Smooth muscle cell (in vitro differentiated cells): Measurements from ENCODE around the gene MCCC2. TPM values are rescaled to one million over a fixed set of nuclear protein-coding genes. Genes with fewer than 3 reads are reported as not detected.
"Not testable (repeated sequence)": the region's sequence is repeated elsewhere in the genome, so short reads cannot be mapped to it uniquely, and the experiment has no call there.

Source experiments
- DNase-seq: peaks from one replicate; lab custom pipeline; 2025; ENCODE audit not compliant: unreplicated experiment; lab: John Stamatoyannopoulos, UW
- H2AFZ ChIP-seq: fragments of 200-600 bp; sonication (generic); 2 replicates; pipeline ENCODE4 v1.6.0; 2016; ENCODE audit warnings: antibody characterized with exemption, low read depth, mild to moderate bottlenecking
- H3F3A ChIP-seq: fragments of 200-600 bp; sonication (generic); 2 replicates; pipeline ENCODE4 v1.6.0; 2017; ENCODE audit warnings: antibody characterized with exemption, low read depth
- H3K27ac ChIP-seq: fragments of 200-600 bp; sonication (generic); 2 replicates; pipeline ENCODE4 v1.5.1; 2016; ENCODE audit warnings: low read depth, mild to moderate bottlenecking
- H3K27me3 ChIP-seq: fragments of 200-600 bp; sonication (generic); 2 replicates; pipeline ENCODE4 v1.6.1; 2016; ENCODE audit warnings: low read depth, mild to moderate bottlenecking
- H3K36me3 ChIP-seq: fragments of 200-600 bp; sonication (generic); 2 replicates; pipeline ENCODE4 v1.5.1; 2016; ENCODE audit warnings: low read depth
- H3K4me1 ChIP-seq: fragments of 200-600 bp; sonication (generic); 2 replicates; pipeline ENCODE4 v1.5.1; 2016; ENCODE audit warnings: low read depth
- H3K4me2 ChIP-seq: fragments of 200-600 bp; sonication (generic); 2 replicates; pipeline ENCODE4 v1.6.0; 2016; ENCODE audit warnings: mild to moderate bottlenecking
- H3K4me3 ChIP-seq: fragments of 200-600 bp; sonication (generic); 2 replicates; pipeline ENCODE4 v1.5.1; 2016; ENCODE audit warnings: mild to moderate bottlenecking
- H3K79me2 ChIP-seq: fragments of 200-600 bp; sonication (generic); 2 replicates; pipeline ENCODE4 v1.6.0; 2016; ENCODE audit warnings: low read depth, mild to moderate bottlenecking
- H3K9ac ChIP-seq: fragments of 200-600 bp; sonication (generic); 2 replicates; pipeline ENCODE4 v1.6.0; 2016; ENCODE audit warnings: low read depth
- H3K9me3 ChIP-seq: fragments of 200-600 bp; sonication (generic); replicated peaks from 2 replicates; pipeline ENCODE4 v1.5.1; 2016; ENCODE audit warnings: low read depth
- H4K20me1 ChIP-seq: fragments of 200-600 bp; sonication (generic); 2 replicates; pipeline ENCODE4 v1.6.0; 2016; ENCODE audit warnings: low read depth
- WGBS: methylation state at CpG from one replicate; pipeline ENCODE4 v1.1.7; 2016; ENCODE audit warnings: low lambda C conversion rate; 5-methylcytosine and 5-hydroxymethylcytosine counted together
- polyA plus RNA-seq: library from polyadenylated mRNA; unstranded; fragments of >200 nt; fragmentation: Nextera tagmentation; extraction: Ambion mirVana; gene quantifications from 2 replicates; pipeline ENCODE4 v1.2.1, GENCODE V29; 2016
- total RNA-seq: library from RNA; depleted of rRNA; stranded (reverse); fragments of >200 nt; gene quantifications from 2 replicates; pipeline ENCODE4 v1.2.3, GENCODE V29; 2014
- TF ChIP-seq, protein P1 (sequence below): fragments of 200-600 bp; sonication (generic); IDR thresholded peaks from 2 replicates; pipeline ENCODE4 v1.5.1; 2017; ENCODE audit warnings: borderline replicate concordance, mild to moderate bottlenecking, antibody characterized with exemption; ENCODE audit not compliant: insufficient read depth, poor library complexity, severe bottlenecking

MCCC2 gene
- total and polyA plus RNA-seq, 2 experiments from 2014 or later: 5.5 to 9.7 TPM

DNA sequence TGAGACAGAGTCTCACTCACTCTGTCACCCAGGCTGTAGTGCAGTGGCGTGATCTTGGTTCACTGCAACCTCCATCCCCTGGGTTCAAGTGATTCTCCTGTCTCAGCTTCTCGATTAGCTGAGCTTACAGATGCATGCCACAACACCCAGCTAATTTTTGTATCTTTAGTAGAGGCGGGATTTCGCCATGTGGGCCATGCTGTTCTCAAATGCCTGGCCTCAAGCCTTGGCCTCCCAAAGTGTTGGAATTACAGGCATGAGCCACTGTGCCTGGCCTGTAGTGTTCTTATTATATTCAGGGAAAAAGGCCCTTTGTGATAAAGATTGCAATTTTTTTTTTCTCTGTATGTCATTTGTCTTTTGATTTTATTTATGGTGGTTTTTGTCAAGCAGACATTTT lies 24.0 kb upstream of the MCCC2 start:
- no peak overlapping the region for H3K4me3 ChIP-seq
- DNase-seq: no peak
- H4K20me1 ChIP-seq: no peaks in the 10 kb centered on the region
- peaks cover 18% of the 10 kb centered on the region for H3K36me3 ChIP-seq
- no peaks in the 10 kb centered on the region for H3K9me3 ChIP-seq
- no peaks in the 10 kb centered on the region for H3F3A ChIP-seq
- H3K4me1 ChIP-seq: no peaks in the 10 kb centered on the region
- no peak overlapping the region for H3K27ac ChIP-seq
- 95% methylated on average over 4 of the region's 4 CpGs for WGBS
- TF ChIP-seq, protein P1, sequence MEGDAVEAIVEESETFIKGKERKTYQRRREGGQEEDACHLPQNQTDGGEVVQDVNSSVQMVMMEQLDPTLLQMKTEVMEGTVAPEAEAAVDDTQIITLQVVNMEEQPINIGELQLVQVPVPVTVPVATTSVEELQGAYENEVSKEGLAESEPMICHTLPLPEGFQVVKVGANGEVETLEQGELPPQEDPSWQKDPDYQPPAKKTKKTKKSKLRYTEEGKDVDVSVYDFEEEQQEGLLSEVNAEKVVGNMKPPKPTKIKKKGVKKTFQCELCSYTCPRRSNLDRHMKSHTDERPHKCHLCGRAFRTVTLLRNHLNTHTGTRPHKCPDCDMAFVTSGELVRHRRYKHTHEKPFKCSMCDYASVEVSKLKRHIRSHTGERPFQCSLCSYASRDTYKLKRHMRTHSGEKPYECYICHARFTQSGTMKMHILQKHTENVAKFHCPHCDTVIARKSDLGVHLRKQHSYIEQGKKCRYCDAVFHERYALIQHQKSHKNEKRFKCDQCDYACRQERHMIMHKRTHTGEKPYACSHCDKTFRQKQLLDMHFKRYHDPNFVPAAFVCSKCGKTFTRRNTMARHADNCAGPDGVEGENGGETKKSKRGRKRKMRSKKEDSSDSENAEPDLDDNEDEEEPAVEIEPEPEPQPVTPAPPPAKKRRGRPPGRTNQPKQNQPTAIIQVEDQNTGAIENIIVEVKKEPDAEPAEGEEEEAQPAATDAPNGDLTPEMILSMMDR: no peak
- H2AFZ ChIP-seq: no peak overlapping the region
- no peaks in the 10 kb centered on the region for H3K27me3 ChIP-seq
- no peak overlapping the region for H3K4me2 ChIP-seq
- no peaks in the 10 kb centered on the region for H3K79me2 ChIP-seq
- no peak overlapping the region for H3K9ac ChIP-seq

DNA sequence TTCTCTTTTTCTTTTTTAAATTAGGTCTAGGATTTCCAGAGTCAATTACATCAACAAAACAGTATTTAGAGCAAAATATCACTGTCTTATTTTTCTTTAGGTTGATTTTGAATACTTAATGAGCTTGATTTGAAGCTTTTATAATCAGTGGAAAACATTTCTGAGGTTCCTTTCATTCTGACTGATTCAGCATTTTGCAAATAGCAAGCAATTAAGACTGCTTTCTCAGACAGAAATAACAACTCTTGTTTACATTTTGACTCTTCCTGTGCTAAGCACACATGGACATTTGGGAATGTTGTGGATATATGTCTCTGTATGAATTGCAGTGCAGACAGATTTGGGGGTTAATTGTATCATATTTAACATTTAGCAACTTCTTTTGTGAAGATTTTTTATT lies 22.2 kb upstream of the MCCC2 start:
- TF ChIP-seq, protein P1: no peak
- H3F3A ChIP-seq: no peaks in the 10 kb centered on the region
- H3K4me1 ChIP-seq: no peaks in the 10 kb centered on the region
- H3K9me3 ChIP-seq: no peaks in the 10 kb centered on the region
- H3K27me3 ChIP-seq: no peaks in the 10 kb centered on the region
- no peaks in the 10 kb centered on the region for H3K79me2 ChIP-seq
- H3K9ac ChIP-seq: no peak overlapping the region
- no peak overlapping the region for H3K27ac ChIP-seq
- no peaks in the 10 kb centered on the region for H4K20me1 ChIP-seq
- H3K4me2 ChIP-seq: no peak overlapping the region
- no peak overlapping the region for H3K4me3 ChIP-seq
- H3K36me3 ChIP-seq: peaks cover 15% of the 10 kb centered on the region
- no peak for DNase-seq
- H2AFZ ChIP-seq: no peak overlapping the region

DNA sequence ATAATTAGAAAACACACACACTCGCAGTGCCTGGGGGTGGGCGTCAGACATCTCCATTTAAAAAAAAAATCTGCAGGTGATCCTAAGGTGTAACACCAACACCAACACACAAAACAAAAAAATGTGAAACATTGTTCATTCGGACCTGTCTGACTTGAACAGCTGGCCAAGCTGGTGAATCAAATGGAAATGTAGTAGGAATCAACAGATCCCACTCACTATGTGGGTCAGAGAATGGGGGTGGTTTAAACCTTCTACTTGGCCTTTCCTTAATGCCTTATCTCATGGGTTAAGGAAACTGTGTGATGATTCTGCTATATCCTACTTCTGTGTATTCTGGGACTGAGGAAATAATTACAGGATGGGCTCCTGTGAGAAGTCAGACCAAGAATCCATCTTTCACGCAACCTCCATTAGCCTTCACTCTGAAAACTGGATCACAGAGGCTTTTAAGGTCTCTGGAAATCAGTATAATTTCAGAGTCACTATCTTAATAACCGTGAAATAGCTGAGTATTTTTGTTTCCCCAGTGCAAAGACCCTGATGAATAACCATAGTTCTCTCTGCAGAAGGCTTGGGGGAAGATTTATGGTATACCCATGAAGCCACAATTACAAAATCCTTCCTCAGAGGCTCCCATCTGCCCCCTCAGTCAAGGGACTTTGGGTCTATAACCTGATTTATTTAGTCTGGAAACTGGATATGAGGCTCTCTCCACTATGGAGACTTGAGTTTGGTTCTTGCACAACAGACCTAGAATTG lies 17.2 kb upstream of the MCCC2 start:
- Histone ChIP-seq H3K27me3 (no peaks in the 10 kb centered on the region), H3K4me3 (no peak overlapping the region), H3K79me2 (no peaks in the 10 kb centered on the region), H2AFZ (no peak overlapping the region), H3F3A (no peaks in the 10 kb centered on the region), H3K9me3 (no peaks in the 10 kb centered on the region), H3K9ac (no peak overlapping the region), H3K4me2 (no peak overlapping the region), H3K4me1 (no peaks in the 10 kb centered on the region), H4K20me1 (no peaks in the 10 kb centered on the region), H3K36me3 (peaks cover 3% of the 10 kb centered on the region), H3K27ac (no peak overlapping the region)
- WGBS: 75% methylated on average over 5 of the region's 5 CpGs
- DNase-seq: no peak
- TF ChIP-seq, protein P1: no peak

DNA sequence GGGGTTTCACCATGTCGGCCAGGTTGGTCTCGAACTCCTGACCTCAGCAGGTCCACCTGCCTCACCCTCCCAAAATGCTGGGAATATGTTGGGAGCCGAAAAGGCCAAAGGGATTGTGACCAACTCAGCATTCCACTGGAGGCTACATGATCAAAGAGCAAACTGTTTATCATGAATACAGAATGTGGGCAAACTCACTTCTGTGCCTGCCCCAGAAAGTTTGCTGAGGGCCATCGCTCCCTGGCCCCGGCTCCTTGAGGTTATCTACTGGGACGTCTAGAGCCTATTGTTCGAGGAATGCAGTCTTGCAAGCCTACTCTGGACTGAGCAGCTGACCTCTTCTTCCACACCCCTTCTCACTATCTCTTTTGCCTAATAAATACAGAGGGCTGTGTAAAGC lies 15.3 kb upstream of the MCCC2 start:
- H3F3A ChIP-seq: not testable (repeated sequence)
- 92% methylated on average over 7 of the region's 7 CpGs for WGBS

More for the DNA sequence above, 15.3 kb upstream of the MCCC2 start:
- H3K4me2 ChIP-seq, H4K20me1 ChIP-seq, H3K79me2 ChIP-seq, H3K4me3 ChIP-seq, H3K27me3 ChIP-seq, H3K9ac ChIP-seq, DNase-seq, H3K27ac ChIP-seq, H3K9me3 ChIP-seq, H3K4me1 ChIP-seq, H3K36me3 ChIP-seq, H2AFZ ChIP-seq: not testable (repeated sequence)
